NT2/D1 (cell line): ENCODE measurements around the gene ANXA7.

ENCODE experiments used
- SUZ12 ChIP-seq: IDR thresholded peaks from 2 replicates; pipeline ENCODE4 v1.6.1; 2011; ENCODE audit not compliant: insufficient read length, insufficient read depth; ENCODE audit errors: extremely low read depth
- ZNF274 ChIP-seq: IDR thresholded peaks from 2 replicates; pipeline ENCODE4 v1.6.1; 2011; ENCODE audit warnings: mild to moderate bottlenecking, low read depth, low read length

- no peak for TF ChIP-seq SUZ12
- no peak for TF ChIP-seq ZNF274
Observed at GRCh38 chr10:73368238-73368637, 45.6 kb downstream of the ANXA7 start.
